Esophagus muscularis mucosa (tissue), 4 donors: ENCODE measurements around the gene PLA2R1. TPM values are rescaled to one million over a fixed set of nuclear protein-coding genes. Genes with fewer than 3 reads are reported as not detected.

Experiments
- DNase-seq: peaks from one replicate; pipeline ENCODE4 v3.0.0-alpha.2; 2017; ENCODE audit errors: extremely low spot score
- H3K27ac ChIP-seq, 4 donors: fragments of 200-600 bp; sonication (generic); replicated peaks in 1 of 4; 1 replicate in 3 of 4; 2 replicates in 1 of 4; pipeline ENCODE4 v1.5.1; 2016 to 2019; ENCODE audit warnings: mild to moderate bottlenecking in 1 of 4
- H3K27me3 ChIP-seq, 4 donors: fragments of 200-600 bp; sonication (generic); one replicate each; pipeline versions ENCODE4 v1.5.1 to v1.6.0; 2016 to 2019
- H3K36me3 ChIP-seq, 4 donors: fragments of 200-600 bp; sonication (generic); one replicate each; pipeline ENCODE4 v1.5.1; 2016 to 2019
- H3K4me1 ChIP-seq, 4 donors: fragments of 200-600 bp; sonication (generic); one replicate each; pipeline ENCODE4 v1.5.1; 2016 to 2019
- H3K4me3 ChIP-seq, 4 donors: fragments of 200-600 bp; sonication (generic); 1 replicate in 2 of 4; 2 replicates in 2 of 4; pipeline ENCODE4 v1.5.1; 2016 to 2019; ENCODE audit warnings: mild to moderate bottlenecking in 4 of 4, moderate library complexity in 1 of 4
- H3K9me3 ChIP-seq, 4 donors: fragments of 200-600 bp; sonication (generic); 1 replicate in 3 of 4; 2 replicates in 1 of 4; pipeline ENCODE4 v1.5.1; 2016 to 2019
- EP300 ChIP-seq: sonication (generic); formaldehyde crosslinking; IDR thresholded peaks from one replicate; pipeline ENCODE4 v1.6.1; 2017; ENCODE audit warnings: antibody characterized with exemption
- POLR2A ChIP-seq: fragments of 450-650 bp; IDR thresholded peaks from one replicate; pipeline ENCODE4 v1.6.1; 2017; ENCODE audit warnings: antibody characterized with exemption, moderate library complexity, mild to moderate bottlenecking, low read depth
- POLR2AphosphoS5 ChIP-seq, 2 donors: sonication (generic); formaldehyde crosslinking; IDR thresholded peaks; one replicate each; pipeline ENCODE4 v1.6.1; 2017; ENCODE audit warnings: antibody characterized with exemption in 2 of 2
- WGBS: methylation state at CpG from one replicate; pipeline ENCODE4 v1.1.5; 2018; 5-methylcytosine and 5-hydroxymethylcytosine counted together
- intact Hi-C: fragments of 100-400 bp; cut with DNase I; formaldehyde crosslinking; loops from one replicate; pipeline ENCODE4 v1.15.1; 2023
- total RNA-seq, 4 donors: library from RNA; depleted of rRNA; stranded (reverse); fragments of >200 nt; gene quantifications; one replicate each; pipeline versions ENCODE4 v1.1.0 to v1.2.1, GENCODE V29; 2016
- TF ChIP-seq, protein P1 (sequence below), 3 experiments: fragments of 200-600 bp in 2 of 3; fragments of 450-650 bp in 1 of 3; sonication (generic) in 2 of 3; IDR thresholded peaks; one replicate each; pipeline ENCODE4 v1.5.1; 2017 to 2019; ENCODE audit warnings: antibody characterized with exemption in 3 of 3, mild to moderate bottlenecking in 2 of 3, moderate library complexity in 1 of 3

Gene PLA2R1
- total RNA-seq, 4 donors from 2014 or later = 2.8 to 6.4 (median 5.1) TPM

DNA sequence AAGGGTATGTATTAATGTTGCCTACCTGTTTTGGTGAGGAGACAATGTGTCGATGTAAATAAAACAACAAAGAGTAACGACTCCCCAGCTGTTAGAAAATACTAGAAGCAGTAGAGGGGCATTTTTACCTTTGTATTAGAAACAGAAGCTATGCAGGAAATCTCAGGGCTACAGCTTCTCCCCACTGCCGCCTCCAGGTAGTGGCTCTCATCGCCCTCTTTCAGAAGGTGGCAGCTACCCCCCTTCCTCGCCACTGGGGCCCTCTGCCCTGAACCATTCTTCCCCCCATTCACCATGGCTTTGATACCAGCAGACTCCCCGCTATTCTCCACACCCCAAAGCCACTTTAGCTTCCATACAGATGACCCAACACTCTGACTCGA lies 6.7 kb downstream of the PLA2R1 start:
- Histone ChIP-seq H3K27ac (no peak overlapping the region), H3K4me3 (no peak overlapping the region), H3K9me3 (no peaks in the 10 kb centered on the region), H3K27me3 (no peaks in the 10 kb centered on the region), H3K4me1 (peaks cover 0 to 29% (median 25%) of the 10 kb centered on the region in 4 donors), H3K36me3 (no peaks in the 10 kb centered on the region)
- WGBS = 92% methylated on average over 7 of the region's 7 CpGs
- TF ChIP-seq POLR2AphosphoS5 (IDR thresholded peaks at IDR 0.05) (no peak), POLR2A (no peak), EP300 (no peak)
- TF ChIP-seq, protein P1, sequence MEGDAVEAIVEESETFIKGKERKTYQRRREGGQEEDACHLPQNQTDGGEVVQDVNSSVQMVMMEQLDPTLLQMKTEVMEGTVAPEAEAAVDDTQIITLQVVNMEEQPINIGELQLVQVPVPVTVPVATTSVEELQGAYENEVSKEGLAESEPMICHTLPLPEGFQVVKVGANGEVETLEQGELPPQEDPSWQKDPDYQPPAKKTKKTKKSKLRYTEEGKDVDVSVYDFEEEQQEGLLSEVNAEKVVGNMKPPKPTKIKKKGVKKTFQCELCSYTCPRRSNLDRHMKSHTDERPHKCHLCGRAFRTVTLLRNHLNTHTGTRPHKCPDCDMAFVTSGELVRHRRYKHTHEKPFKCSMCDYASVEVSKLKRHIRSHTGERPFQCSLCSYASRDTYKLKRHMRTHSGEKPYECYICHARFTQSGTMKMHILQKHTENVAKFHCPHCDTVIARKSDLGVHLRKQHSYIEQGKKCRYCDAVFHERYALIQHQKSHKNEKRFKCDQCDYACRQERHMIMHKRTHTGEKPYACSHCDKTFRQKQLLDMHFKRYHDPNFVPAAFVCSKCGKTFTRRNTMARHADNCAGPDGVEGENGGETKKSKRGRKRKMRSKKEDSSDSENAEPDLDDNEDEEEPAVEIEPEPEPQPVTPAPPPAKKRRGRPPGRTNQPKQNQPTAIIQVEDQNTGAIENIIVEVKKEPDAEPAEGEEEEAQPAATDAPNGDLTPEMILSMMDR (IDR thresholded peaks at IDR 0.05) = no peak
- peak; percentile 55 for DNase-seq
- intact Hi-C loops = no loop called here

DNA sequence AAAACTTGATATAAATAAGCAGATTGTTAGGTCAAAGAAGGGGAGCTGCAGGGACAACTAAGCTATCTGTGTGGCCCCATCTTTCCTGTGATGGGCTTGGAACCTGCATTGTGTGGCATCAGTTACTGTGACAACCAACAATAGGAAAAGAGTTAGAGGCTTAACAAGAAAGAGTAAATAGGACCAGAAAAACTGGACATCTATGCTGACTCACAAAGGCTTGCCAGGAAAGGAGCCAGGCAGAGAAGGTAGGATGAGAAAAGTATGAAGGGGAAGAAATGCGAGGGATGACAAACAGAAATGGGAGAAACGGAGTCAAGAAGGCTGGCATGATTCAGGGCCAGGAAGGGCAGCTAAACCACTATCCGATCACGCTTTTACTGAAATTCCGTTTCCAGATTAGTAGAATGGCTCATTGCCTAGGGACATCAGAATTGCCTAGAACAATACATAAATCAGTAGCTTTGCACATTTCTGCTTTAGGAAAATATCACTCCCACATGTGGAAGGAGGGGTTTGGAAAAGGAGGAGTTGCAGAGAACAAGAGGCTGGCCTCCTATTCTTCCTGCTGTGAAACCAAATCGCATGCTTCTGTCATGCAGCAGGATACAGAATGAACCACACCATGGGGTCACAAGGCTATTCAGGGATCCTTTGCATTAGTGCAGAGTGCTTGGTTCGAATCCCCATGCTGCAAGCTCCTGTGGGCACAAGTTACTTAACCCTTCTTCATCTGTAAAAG lies 7.3 kb downstream of the PLA2R1 start:
- TF ChIP-seq POLR2A = no peak
- H3K27me3 ChIP-seq = no peaks in the 10 kb centered on the region

DNA sequence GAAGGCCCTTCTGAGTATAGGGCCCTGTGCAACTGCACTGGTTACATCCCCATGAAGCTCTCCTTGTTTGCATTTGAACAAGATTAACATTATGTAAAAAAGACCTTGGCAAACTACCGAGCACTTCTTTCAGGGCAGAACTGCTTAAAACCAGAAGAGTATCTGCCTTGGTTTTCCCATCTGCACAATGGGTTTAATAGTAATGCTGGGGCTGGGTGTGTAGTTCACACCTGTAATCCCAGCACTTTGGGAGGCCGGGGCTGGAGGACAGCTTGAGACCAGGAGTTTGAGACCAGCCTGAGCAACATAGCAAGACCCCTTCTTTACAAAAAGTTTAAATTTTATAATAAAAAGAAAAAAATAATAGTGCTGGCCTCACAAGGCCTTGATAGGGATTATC lies 8.5 kb downstream of the PLA2R1 start:
- TF ChIP-seq EP300 = no peak
- TF ChIP-seq, protein P1 (IDR thresholded peaks at IDR 0.05) = no peak
- TF ChIP-seq POLR2A = no peak
- no peak for TF ChIP-seq POLR2AphosphoS5 (IDR thresholded peaks at IDR 0.05)
- Histone ChIP-seq H3K9me3 (no peaks in the 10 kb centered on the region), H3K36me3 (no peaks in the 10 kb centered on the region), H3K4me3 (no peak overlapping the region), H3K27me3 (no peaks in the 10 kb centered on the region), H3K4me1 (peaks cover 0 to 24% (median 23%) of the 10 kb centered on the region in 4 donors), H3K27ac (no peak overlapping the region)
- DNase-seq = peak; percentile 53
- WGBS = 97% methylated on average over 2 of the region's 2 CpGs
- intact Hi-C loops = no loop called here

More for the DNA sequence above, 7.3 kb downstream of the PLA2R1 start:
- intact Hi-C loops = no loop called here
- peaks cover 0 to 25% (median 24%) of the 10 kb centered on the region in 4 donors for H3K4me1 ChIP-seq
- WGBS = 78% methylated on average over 7 of the region's 7 CpGs
- H3K4me3 ChIP-seq = no peak overlapping the region
- H3K36me3 ChIP-seq = no peaks in the 10 kb centered on the region
- H3K27ac ChIP-seq = no peak overlapping the region
- DNase-seq = peak; percentile 87
- H3K9me3 ChIP-seq = no peaks in the 10 kb centered on the region

DNA sequence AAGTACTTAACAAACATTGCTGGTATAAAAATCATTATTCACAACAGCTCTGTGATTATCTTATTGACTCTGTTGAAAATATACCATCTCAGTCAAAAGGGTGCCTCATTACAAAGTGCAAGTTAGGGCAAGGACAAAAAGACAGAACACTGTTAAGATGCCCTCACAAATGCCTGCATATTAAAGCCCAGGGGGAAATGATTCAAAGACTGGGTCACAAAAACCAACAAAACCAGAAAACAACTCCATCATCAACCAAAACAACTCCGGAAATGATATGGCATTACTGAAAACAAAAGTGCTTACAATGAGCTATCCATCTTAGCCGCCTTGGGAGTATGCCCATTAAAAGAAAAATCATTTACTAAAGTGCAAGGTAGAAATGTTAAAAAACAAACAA lies 9.9 kb downstream of the PLA2R1 start:
- H3K36me3 ChIP-seq = no peaks in the 10 kb centered on the region
- H3K27ac ChIP-seq = no peak overlapping the region
- TF ChIP-seq, protein P1 (IDR thresholded peaks at IDR 0.05) = no peak
- TF ChIP-seq POLR2A (no peak), EP300 (no peak), POLR2AphosphoS5 (IDR thresholded peaks at IDR 0.05) (no peak)
- 88% methylated on average over 2 of the region's 2 CpGs for WGBS
- DNase-seq = no peak
- intact Hi-C loops = no loop called here
- no peaks in the 10 kb centered on the region for H3K27me3 ChIP-seq
- no peaks in the 10 kb centered on the region for H3K9me3 ChIP-seq
- H3K4me1 ChIP-seq = peaks cover 0 to 24% (median 23%) of the 10 kb centered on the region in 4 donors
- H3K4me3 ChIP-seq = no peak overlapping the region

DNA sequence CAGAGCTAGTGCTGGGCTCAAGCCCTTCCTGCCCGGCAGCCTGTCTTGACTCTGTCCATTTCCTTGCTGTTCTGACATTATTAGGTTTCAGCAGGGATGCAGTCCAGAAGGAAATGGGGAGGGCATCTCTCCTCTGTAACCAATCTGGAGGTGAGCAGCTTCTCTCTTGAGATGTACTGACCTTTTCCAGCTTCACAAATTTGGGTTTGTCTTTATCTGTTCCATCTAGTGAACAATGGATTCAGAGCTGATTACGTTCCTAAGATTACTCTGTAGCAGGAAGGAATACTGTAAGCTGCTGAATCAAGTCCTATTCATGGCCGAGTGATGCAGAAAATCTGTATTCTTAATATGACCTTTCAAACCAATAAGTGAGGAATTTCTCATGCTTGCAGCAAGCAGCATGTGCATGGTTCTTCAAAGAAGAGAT lies 11.0 kb downstream of the PLA2R1 start:
- WGBS = 67% methylated on average over 3 of the region's 3 CpGs
- intact Hi-C loops = no loop called here
- H3K4me1 ChIP-seq = peaks cover 0 to 24% (median 23%) of the 10 kb centered on the region in 4 donors
- H3K9me3 ChIP-seq = no peaks in the 10 kb centered on the region
- H3K36me3 ChIP-seq = no peaks in the 10 kb centered on the region
- TF ChIP-seq POLR2A (no peak), EP300 (no peak), POLR2AphosphoS5 (IDR thresholded peaks at IDR 0.05) (no peak)
- TF ChIP-seq, protein P1 (IDR thresholded peaks at IDR 0.05) = no peak
- DNase-seq = peak; percentile 39
- no peaks in the 10 kb centered on the region for H3K27me3 ChIP-seq
- H3K27ac ChIP-seq = no peak overlapping the region
- H3K4me3 ChIP-seq = no peak overlapping the region
